ENCODE data around the gene LRP1. TPM values are rescaled to one million over a fixed set of nuclear protein-coding genes. Genes with fewer than 3 reads are reported as not detected.

Gene LRP1
- total RNA-seq, 4 donors from 2014 or later: 83.1 to 149 (median 106) TPM

DNA sequence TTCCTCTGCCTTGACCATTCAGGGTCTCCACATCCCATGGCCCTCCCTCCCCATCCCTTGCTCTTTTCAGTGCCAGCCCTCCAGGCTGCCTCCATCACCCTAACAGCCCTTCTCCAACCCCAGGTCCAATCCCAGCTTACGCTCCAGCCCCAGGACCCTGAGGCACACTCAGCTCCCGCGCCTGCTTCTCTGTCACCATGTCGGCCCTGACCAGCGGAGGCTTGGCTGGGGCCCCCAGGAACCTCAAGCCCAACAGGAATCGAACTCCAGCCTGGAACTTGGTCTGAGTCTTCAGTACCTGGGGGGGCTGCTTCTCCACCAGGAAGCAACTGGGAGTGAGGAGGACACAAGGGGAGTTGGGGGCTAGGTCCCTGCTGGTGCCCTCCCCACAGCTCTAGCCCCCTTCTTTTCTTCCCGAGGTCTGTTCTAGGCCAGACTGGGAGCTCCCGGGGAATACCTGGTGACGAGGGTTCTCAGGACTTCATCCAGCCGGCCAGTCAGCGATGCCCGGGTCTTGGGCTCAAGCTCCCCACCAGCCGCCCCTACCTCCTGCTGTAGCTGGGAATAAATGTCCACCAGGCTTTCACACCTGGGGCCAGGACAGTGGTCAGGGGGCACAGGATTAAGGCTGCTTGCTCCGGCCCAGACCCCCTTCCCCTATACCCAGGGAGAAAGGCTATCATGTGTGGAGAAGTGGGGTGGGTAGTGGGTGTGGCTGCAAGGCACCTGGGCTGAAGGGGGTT lies 23.1 kb upstream of the LRP1 start:
- DNase-seq (ENCODE audit: low spot score in 2 of 2): peak in 1 of 2 donors; percentile 56
- H3K4me1 ChIP-seq: peaks cover 44% of the 10 kb centered on the region
- H3K27me3 ChIP-seq: no peaks in the 10 kb centered on the region
- no peak overlapping the region for H3K4me3 ChIP-seq
- no peaks in the 10 kb centered on the region for H3K9me3 ChIP-seq
- no peak overlapping the region for H3K27ac ChIP-seq
- peaks cover 52% of the 10 kb centered on the region for H3K36me3 ChIP-seq
- 96% methylated on average over 7 of the region's 14 CpGs for WGBS
- TF ChIP-seq EP300 (IDR thresholded peaks at IDR 0.05) (no peak), POLR2AphosphoS5 (IDR thresholded peaks at IDR 0.05) (no peak), POLR2A (IDR thresholded peaks at IDR 0.05) (no peak)
- TF ChIP-seq, protein P1, sequence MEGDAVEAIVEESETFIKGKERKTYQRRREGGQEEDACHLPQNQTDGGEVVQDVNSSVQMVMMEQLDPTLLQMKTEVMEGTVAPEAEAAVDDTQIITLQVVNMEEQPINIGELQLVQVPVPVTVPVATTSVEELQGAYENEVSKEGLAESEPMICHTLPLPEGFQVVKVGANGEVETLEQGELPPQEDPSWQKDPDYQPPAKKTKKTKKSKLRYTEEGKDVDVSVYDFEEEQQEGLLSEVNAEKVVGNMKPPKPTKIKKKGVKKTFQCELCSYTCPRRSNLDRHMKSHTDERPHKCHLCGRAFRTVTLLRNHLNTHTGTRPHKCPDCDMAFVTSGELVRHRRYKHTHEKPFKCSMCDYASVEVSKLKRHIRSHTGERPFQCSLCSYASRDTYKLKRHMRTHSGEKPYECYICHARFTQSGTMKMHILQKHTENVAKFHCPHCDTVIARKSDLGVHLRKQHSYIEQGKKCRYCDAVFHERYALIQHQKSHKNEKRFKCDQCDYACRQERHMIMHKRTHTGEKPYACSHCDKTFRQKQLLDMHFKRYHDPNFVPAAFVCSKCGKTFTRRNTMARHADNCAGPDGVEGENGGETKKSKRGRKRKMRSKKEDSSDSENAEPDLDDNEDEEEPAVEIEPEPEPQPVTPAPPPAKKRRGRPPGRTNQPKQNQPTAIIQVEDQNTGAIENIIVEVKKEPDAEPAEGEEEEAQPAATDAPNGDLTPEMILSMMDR (IDR thresholded peaks at IDR 0.05): no peak

DNA sequence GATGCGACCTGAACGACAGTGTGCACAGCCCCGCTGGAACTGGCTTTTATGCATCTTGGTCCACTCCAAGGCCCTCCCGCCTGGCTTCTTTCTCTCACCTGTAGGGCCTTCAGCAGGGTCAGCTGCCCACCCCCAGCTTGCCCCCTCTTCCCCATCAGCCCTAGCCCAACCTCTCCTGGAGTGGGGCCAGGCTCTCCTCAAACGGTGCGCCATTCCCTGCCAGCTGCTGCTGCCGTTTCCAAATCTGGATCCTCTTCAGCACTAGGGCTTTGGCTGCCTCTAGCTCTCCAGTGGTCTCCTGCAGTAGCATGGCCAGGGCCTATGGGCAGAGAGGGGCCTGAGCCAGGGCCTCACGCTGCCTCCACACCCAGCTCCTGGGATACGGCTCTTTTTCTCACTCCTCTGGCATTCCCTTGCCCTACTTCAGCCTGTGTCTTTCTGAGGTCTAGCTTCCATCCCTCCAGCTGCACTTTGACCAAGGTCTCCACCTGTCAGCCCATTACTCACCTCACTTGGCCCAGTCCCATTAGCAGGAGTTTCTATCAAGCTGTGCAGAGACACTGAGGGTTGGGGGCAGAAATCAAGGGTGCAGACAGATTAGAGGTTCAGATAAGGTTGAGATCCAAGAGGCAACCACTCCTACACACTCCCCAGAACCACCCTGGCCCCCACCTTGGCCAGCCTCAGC lies 22.1 kb upstream of the LRP1 start:
- peaks cover 40% of the 10 kb centered on the region for H3K4me1 ChIP-seq
- peak in 1 of 2 donors; percentile 55 for DNase-seq (ENCODE audit: low spot score in 2 of 2)
- H3K9me3 ChIP-seq: no peaks in the 10 kb centered on the region
- H3K27ac ChIP-seq: no peak overlapping the region
- H3K27me3 ChIP-seq: no peaks in the 10 kb centered on the region
- peaks cover 52% of the 10 kb centered on the region for H3K36me3 ChIP-seq
- TF ChIP-seq POLR2A (IDR thresholded peaks at IDR 0.05): no peak
- no peak for TF ChIP-seq EP300 (IDR thresholded peaks at IDR 0.05)
- no peak for TF ChIP-seq POLR2AphosphoS5 (IDR thresholded peaks at IDR 0.05)
- TF ChIP-seq, protein P1 (IDR thresholded peaks at IDR 0.05): no peak
- no peak overlapping the region for H3K4me3 ChIP-seq
- 79% methylated on average over 9 of the region's 9 CpGs for WGBS

DNA sequence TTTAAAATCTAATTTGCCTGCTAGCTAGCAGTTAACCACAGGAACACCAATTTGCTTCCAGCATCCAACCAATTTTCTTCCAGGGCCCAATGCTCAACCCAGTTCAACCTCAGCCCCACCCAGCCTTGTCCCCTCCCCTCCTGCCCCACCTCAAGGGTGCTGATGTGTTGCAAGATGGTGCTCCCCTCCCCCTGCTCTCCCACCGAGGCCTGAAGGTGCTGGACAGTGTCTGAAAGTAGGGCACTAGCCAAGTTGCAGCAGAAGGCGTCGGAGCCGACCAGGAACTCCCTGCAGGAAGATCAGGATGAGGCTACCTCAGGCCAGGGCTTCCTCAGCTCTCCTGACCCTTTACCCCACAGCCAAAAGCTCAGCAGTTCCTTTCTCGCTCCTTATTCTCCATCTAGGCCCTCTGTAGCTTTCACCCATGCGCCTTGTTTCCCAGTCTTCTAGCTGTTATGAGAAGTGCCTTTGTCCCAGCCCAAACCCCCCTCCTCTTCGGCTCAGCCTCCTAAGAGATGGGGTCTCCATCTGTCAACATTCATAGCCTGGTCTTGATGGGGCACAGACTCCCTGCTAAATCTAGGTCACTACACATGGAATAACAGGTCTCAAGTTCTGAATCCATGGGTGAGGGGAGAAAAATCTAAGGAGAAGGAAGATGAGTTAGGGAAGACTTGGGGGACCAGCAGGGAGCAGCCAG lies 20.7 kb upstream of the LRP1 start:
- WGBS: 53% methylated on average over 7 of the region's 7 CpGs
- no peak overlapping the region for H3K4me3 ChIP-seq
- no peak overlapping the region for H3K27ac ChIP-seq
- peaks cover 41% of the 10 kb centered on the region for H3K36me3 ChIP-seq
- peaks cover 45% of the 10 kb centered on the region for H3K4me1 ChIP-seq
- no peaks in the 10 kb centered on the region for H3K9me3 ChIP-seq
- no peaks in the 10 kb centered on the region for H3K27me3 ChIP-seq
- peak in 1 of 2 donors; percentile 60 for DNase-seq (ENCODE audit: low spot score in 2 of 2)
- TF ChIP-seq POLR2AphosphoS5 (IDR thresholded peaks at IDR 0.05) (no peak), EP300 (IDR thresholded peaks at IDR 0.05) (no peak), POLR2A (IDR thresholded peaks at IDR 0.05) (no peak)
- TF ChIP-seq, protein P1 (IDR thresholded peaks at IDR 0.05): no peak

DNA sequence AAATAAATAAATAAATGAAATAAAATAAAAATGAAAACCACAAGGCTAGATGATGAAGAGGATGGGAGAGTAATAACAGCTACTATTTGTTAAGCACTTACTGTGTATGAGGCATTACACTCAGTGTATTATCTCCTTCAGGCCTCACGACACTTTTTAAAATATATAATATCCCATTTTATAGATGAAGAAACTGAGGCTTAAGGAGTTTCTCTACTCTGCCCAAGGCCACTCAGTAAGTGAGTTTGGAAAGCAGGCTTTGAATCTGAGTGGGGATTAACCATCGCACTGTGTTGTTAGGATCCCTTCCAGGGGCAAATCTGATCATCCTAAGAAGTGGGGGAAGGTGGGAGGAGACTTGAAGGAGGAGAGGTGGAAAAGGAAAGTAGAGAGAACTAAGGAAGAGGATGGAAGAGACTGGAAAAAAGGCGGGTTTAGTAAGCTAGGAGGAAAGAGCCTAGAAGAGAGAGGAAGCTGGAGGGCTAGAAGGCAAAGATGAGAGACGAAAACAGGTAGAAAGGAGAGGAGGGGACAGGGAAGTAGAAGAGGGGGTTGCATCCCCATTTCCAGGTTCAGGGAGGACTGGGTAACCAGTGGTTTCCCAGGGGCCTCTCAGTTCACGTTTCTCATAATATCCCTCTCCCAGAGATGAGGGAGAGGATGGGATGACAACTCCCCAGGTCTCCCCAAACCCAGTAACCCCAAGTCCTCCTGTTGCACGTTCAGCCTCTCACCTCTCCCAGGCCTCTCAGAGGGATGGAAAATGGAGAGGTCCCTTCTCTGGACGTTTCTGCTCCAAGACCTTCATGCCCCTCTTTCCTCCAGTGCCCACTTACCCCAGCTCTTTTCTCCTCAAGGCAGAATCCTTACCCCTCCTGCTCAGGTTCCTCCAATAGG lies 18.8 kb upstream of the LRP1 start:
- no peak for DNase-seq (ENCODE audit: low spot score in 2 of 2)
- TF ChIP-seq, protein P1 (IDR thresholded peaks at IDR 0.05): no peak
- TF ChIP-seq EP300 (IDR thresholded peaks at IDR 0.05) (no peak), POLR2AphosphoS5 (IDR thresholded peaks at IDR 0.05) (no peak), POLR2A (IDR thresholded peaks at IDR 0.05) (no peak)
- H3K36me3 ChIP-seq: peaks cover 33% of the 10 kb centered on the region
- 43% methylated on average over 7 of the region's 7 CpGs for WGBS
- no peaks in the 10 kb centered on the region for H3K9me3 ChIP-seq
- peaks cover 47% of the 10 kb centered on the region for H3K4me1 ChIP-seq
- peak overlapping the region; percentile 94 for H3K27ac ChIP-seq
- H3K4me3 ChIP-seq: peak overlapping the region; percentile 86
- H3K27me3 ChIP-seq: no peaks in the 10 kb centered on the region
